ENCODE measurements around the gene R3HCC1L.

GRCh38 chr10:98266647-98267046 lies 132.2 kb downstream of the R3HCC1L start:
- TF ChIP-seq CREB5 (CRISPR knock-in tag; IDR thresholded peaks at IDR 0.05; ENCODE audit: low read depth) (no peak), ZFP30 (CRISPR knock-in tag; IDR thresholded peaks at IDR 0.05) (no peak), TCF4 (CRISPR knock-in tag; IDR thresholded peaks at IDR 0.05; ENCODE audit: borderline replicate concordance) (no peak), SNAI2 (CRISPR knock-in tag; IDR thresholded peaks at IDR 0.05) (no peak), CSRNP3 (CRISPR knock-in tag; IDR thresholded peaks at IDR 0.05) (no peak), ZNF8 (CRISPR knock-in tag; IDR thresholded peaks at IDR 0.05) (no peak), RARB (CRISPR knock-in tag; IDR thresholded peaks at IDR 0.05) (no peak), PPARA (CRISPR knock-in tag; IDR thresholded peaks at IDR 0.05; ENCODE audit: borderline replicate concordance) (no peak), BACH2 (CRISPR knock-in tag; IDR thresholded peaks at IDR 0.05; ENCODE audit: borderline replicate concordance) (no peak), OSR1 (CRISPR knock-in tag; IDR thresholded peaks at IDR 0.05) (no peak), PATZ1 (CRISPR knock-in tag; IDR thresholded peaks at IDR 0.05; ENCODE audit: borderline replicate concordance) (no peak), ISL1 (CRISPR knock-in tag; IDR thresholded peaks at IDR 0.05) (no peak)
